GM21360 (cell line): ENCODE measurements around the gene RNF208.

Source experiments
- ATAC-seq: cut with Tn5 transposase; IDR thresholded peaks from one replicate; pipeline ENCODE4 v1.9.1; 2021; ENCODE audit warnings: mild to moderate bottlenecking, moderate library complexity; ENCODE audit not compliant: unreplicated experiment

Gene RNF208

GRCh38 chr9:137193771-137194170 is 28.3 kb downstream of the RNF208 start:
- no peak for ATAC-seq

GRCh38 chr9:137192859-137193258 is 29.2 kb downstream of the RNF208 start:
- ATAC-seq = no peak

GRCh38 chr9:137192448-137192780 is 29.6 kb downstream of the RNF208 start:
- ATAC-seq = no peak

- ATAC-seq = no peak
Measured at GRCh38 chr9:137191691-137192447, 30.2 kb downstream of the RNF208 start.

- no peak for ATAC-seq
Measured at GRCh38 chr9:137191245-137191644, 30.8 kb downstream of the RNF208 start.

GRCh38 chr9:137190315-137190856 is 31.7 kb downstream of the RNF208 start:
- ATAC-seq = no peak

- ATAC-seq = no peak
Measured at GRCh38 chr9:137189297-137190295, 32.4 kb downstream of the RNF208 start.

- ATAC-seq = peak; percentile 68
Measured at GRCh38 chr9:137188490-137189296, 33.3 kb downstream of the RNF208 start, which contains the start of the genes ANAPC2 and SSNA1. ANAPC2 (minus strand) TSS chr9:137188560; CDS start chr9:137188532, 28 bp downstream. SSNA1 (plus strand) TSS chr9:137188676; CDS start chr9:137188727, 51 bp downstream.

GRCh38 chr9:137188086-137188489 is 34.0 kb downstream of the RNF208 start:
- no peak for ATAC-seq

- no peak for ATAC-seq
Measured at GRCh38 chr9:137187386-137187785, 34.7 kb downstream of the RNF208 start.

GRCh38 chr9:137186385-137186784 is 35.7 kb downstream of the RNF208 start:
- ATAC-seq = no peak

GRCh38 chr9:137185921-137186320 is 36.1 kb downstream of the RNF208 start:
- ATAC-seq = no peak

GRCh38 chr9:137184881-137185660 is 37.0 kb downstream of the RNF208 start:
- ATAC-seq = no peak

- no peak for ATAC-seq
Measured at GRCh38 chr9:137183980-137184595, 38.0 kb downstream of the RNF208 start.

- no peak for ATAC-seq
Measured at GRCh38 chr9:137182836-137183235, 39.2 kb downstream of the RNF208 start.

- no peak for ATAC-seq
Measured at GRCh38 chr9:137181680-137182079, 40.4 kb downstream of the RNF208 start.

- ATAC-seq = no peak
Measured at GRCh38 chr9:137180491-137180890, 41.5 kb downstream of the RNF208 start.

GRCh38 chr9:137179761-137180160 is 42.3 kb downstream of the RNF208 start:
- no peak for ATAC-seq

GRCh38 chr9:137178939-137179630 is 43.0 kb downstream of the RNF208 start:
- ATAC-seq = no peak
